HG03378 (cell line): ENCODE results near the gene RAB42.
"Not testable (repeated sequence)": the region's sequence is repeated elsewhere in the genome, so short reads cannot be mapped to it uniquely, and the experiment has no call there.

ENCODE experiments used
- ATAC-seq: cut with Tn5 transposase; IDR thresholded peaks from one replicate; pipeline ENCODE4 v1.9.1; 2021; ENCODE audit warnings: mild to moderate bottlenecking, moderate library complexity; ENCODE audit not compliant: unreplicated experiment

The RAB42 gene

GRCh38 chr1:28591708-28592320 lies at the start of gene RAB42:
TSS of gene RAB42 (plus strand) at chr1:28592265. CDS start at chr1:28592512, 247 bp downstream.
- no peak for ATAC-seq

- no peak for ATAC-seq
Measured at GRCh38 chr1:28545246-28545628, 46.8 kb upstream of the RAB42 start.

- no peak for ATAC-seq
Measured at GRCh38 chr1:28548318-28548717, 43.7 kb upstream of the RAB42 start.

GRCh38 chr1:28551381-28551780 lies 40.7 kb upstream of the RAB42 start:
- ATAC-seq = no peak

GRCh38 chr1:28552758-28553663 lies 39.1 kb upstream of the RAB42 start, which contains the start of gene TRNAU1AP:
TSS of gene TRNAU1AP (plus strand) at chr1:28553085. CDS start at chr1:28553111, 26 bp downstream.
- ATAC-seq = peak; percentile 89

- ATAC-seq = no peak
Measured at GRCh38 chr1:28560886-28561285, 31.2 kb upstream of the RAB42 start.

- ATAC-seq = no peak
Measured at GRCh38 chr1:28564310-28564709, 27.8 kb upstream of the RAB42 start.

- no peak for ATAC-seq
Measured at GRCh38 chr1:28565040-28565439, 27.0 kb upstream of the RAB42 start.

- no peak for ATAC-seq
Measured at GRCh38 chr1:28565726-28566125, 26.3 kb upstream of the RAB42 start.

GRCh38 chr1:28566931-28567330 lies 25.1 kb upstream of the RAB42 start:
- ATAC-seq = no peak

GRCh38 chr1:28571911-28572310 lies 20.2 kb upstream of the RAB42 start:
- ATAC-seq = no peak

- ATAC-seq = not testable (repeated sequence)
Measured at GRCh38 chr1:28572891-28573290, 19.2 kb upstream of the RAB42 start.

- no peak for ATAC-seq
Measured at GRCh38 chr1:28573564-28573963, 18.5 kb upstream of the RAB42 start.

- no peak for ATAC-seq
Measured at GRCh38 chr1:28577052-28577678, 14.9 kb upstream of the RAB42 start.

- ATAC-seq = no peak
Measured at GRCh38 chr1:28577738-28578536, 14.1 kb upstream of the RAB42 start.

GRCh38 chr1:28578696-28579218 lies 13.3 kb upstream of the RAB42 start:
- no peak for ATAC-seq

- no peak for ATAC-seq
Measured at GRCh38 chr1:28579401-28579800, 12.7 kb upstream of the RAB42 start.

GRCh38 chr1:28580722-28581530 lies 11.1 kb upstream of the RAB42 start:
- peak; percentile 30 for ATAC-seq

- peak; percentile 62 for ATAC-seq
Measured at GRCh38 chr1:28581531-28582247, 10.4 kb upstream of the RAB42 start.
